Glutamatergic neuron (in vitro differentiated cells): ENCODE data around the gene NR2F1-AS1. TPM values are rescaled to one million over a fixed set of nuclear protein-coding genes. Genes with fewer than 3 reads are reported as not detected.

Experiments used
- DNase-seq: peaks from one replicate; pipeline ENCODE4 v3.0.0; 2022
- H3K27ac Mint-ChIP-seq: one replicate; pipeline ENCODE4 v1.8.0; 2020; ENCODE audit warnings: mild to moderate bottlenecking, mixed read lengths, inconsistent platforms; ENCODE audit not compliant: unreplicated experiment
- H3K27me3 Mint-ChIP-seq: one replicate; pipeline ENCODE4 v1.8.0; 2020; ENCODE audit warnings: mild to moderate bottlenecking, moderate library complexity, mixed read lengths, inconsistent platforms; ENCODE audit not compliant: unreplicated experiment
- H3K36me3 Mint-ChIP-seq: one replicate; pipeline ENCODE4 v1.8.0; 2020; ENCODE audit warnings: mild to moderate bottlenecking, mixed read lengths, inconsistent platforms; ENCODE audit not compliant: unreplicated experiment
- H3K4me1 Mint-ChIP-seq: one replicate; pipeline ENCODE4 v1.8.0; 2020; ENCODE audit warnings: mild to moderate bottlenecking, low read depth, mixed read lengths, inconsistent platforms; ENCODE audit not compliant: unreplicated experiment
- H3K4me3 Mint-ChIP-seq: one replicate; pipeline ENCODE4 v1.8.0; 2020; ENCODE audit warnings: mild to moderate bottlenecking, mixed read lengths, inconsistent platforms; ENCODE audit not compliant: unreplicated experiment
- H3K9me3 Mint-ChIP-seq: one replicate; pipeline ENCODE4 v1.8.0; 2020; ENCODE audit warnings: mild to moderate bottlenecking, moderate library complexity, mixed read lengths, inconsistent platforms; ENCODE audit not compliant: unreplicated experiment
- CTCF ChIP-seq: fragments of 200-600 bp; sonication (generic); IDR thresholded peaks from one replicate; pipeline ENCODE4 v1.5.0; 2021; ENCODE audit not compliant: partially characterized antibody, unreplicated experiment
- total RNA-seq: library from RNA; stranded (reverse); fragmentation: NEBNext Ultra II Directional; extraction: Animal tissue kit (Norgen Biotek cat#: 25700); gene quantifications from one replicate; pipeline ENCODE4 v1.2.1, GENCODE V29; 2021; ENCODE audit not compliant: unreplicated experiment

NR2F1-AS1 gene
- total RNA-seq, 1 donor from 2014 or later, result 0.39 TPM

- Mint-ChIP-seq H3K4me1 (peaks cover 5% of the 10 kb centered on the region), H3K36me3 (no peaks in the 10 kb centered on the region), H3K9me3 (peaks cover 12% of the 10 kb centered on the region), H3K4me3 (peak overlapping the region; percentile 93), H3K27ac (peak overlapping the region; percentile 87), H3K27me3 (peaks cover 18% of the 10 kb centered on the region)
- peak; percentile 87 for DNase-seq
- TF ChIP-seq CTCF, result no peak
Observed at GRCh38 chr5:93620487-93621326, 39.7 kb upstream of the NR2F1-AS1 start.

- TF ChIP-seq CTCF, result no peak
- DNase-seq, result no peak
- Mint-ChIP-seq H3K27me3 (peaks cover 36% of the 10 kb centered on the region), H3K27ac (no peak overlapping the region), H3K4me1 (peaks cover 3% of the 10 kb centered on the region), H3K4me3 (no peak overlapping the region), H3K36me3 (no peaks in the 10 kb centered on the region), H3K9me3 (peaks cover 25% of the 10 kb centered on the region)
Observed at GRCh38 chr5:93616538-93617174, 35.6 kb upstream of the NR2F1-AS1 start.

GRCh38 chr5:93612855-93613243, 31.8 kb upstream of the NR2F1-AS1 start:
- H3K27ac Mint-ChIP-seq, result no peak overlapping the region
- H3K4me1 Mint-ChIP-seq, result no peaks in the 10 kb centered on the region
- TF ChIP-seq CTCF, result no peak
- H3K27me3 Mint-ChIP-seq, result peaks cover 48% of the 10 kb centered on the region
- H3K36me3 Mint-ChIP-seq, result no peaks in the 10 kb centered on the region
- peaks cover 18% of the 10 kb centered on the region for H3K9me3 Mint-ChIP-seq
- H3K4me3 Mint-ChIP-seq, result no peak overlapping the region
- DNase-seq, result no peak

GRCh38 chr5:93611976-93612854, 31.2 kb upstream of the NR2F1-AS1 start:
- no peak for DNase-seq
- peaks cover 53% of the 10 kb centered on the region for H3K27me3 Mint-ChIP-seq
- peaks cover 18% of the 10 kb centered on the region for H3K9me3 Mint-ChIP-seq
- TF ChIP-seq CTCF, result no peak
- H3K4me3 Mint-ChIP-seq, result no peak overlapping the region
- no peaks in the 10 kb centered on the region for H3K36me3 Mint-ChIP-seq
- H3K4me1 Mint-ChIP-seq, result peaks cover 1% of the 10 kb centered on the region
- no peak overlapping the region for H3K27ac Mint-ChIP-seq
